T-helper 17 cell (primary cell): ENCODE measurements around the gene CETP. TPM values are rescaled to one million over a fixed set of nuclear protein-coding genes. Genes with fewer than 3 reads are reported as not detected.
A peak's percentile ranks its signal among the peaks of the same experiment; 100 is the strongest.

Experiments
- ATAC-seq: fragments of 150-1000 bp; cut with Tn5 transposase; 2 replicates; pipeline ENCODE4 v1.10.0; 2021; ENCODE audit warnings: mild to moderate bottlenecking, moderate library complexity
- DNase-seq, 3 donors: peaks; one replicate each; pipeline versions ENCODE4 v3.0.0 to v3.0.0-alpha.2; 2020 to 2021
- H3K9me3 ChIP-seq: one replicate; pipeline ENCODE4 v1.7.0; 2013; ENCODE audit warnings: low read length, mild to moderate bottlenecking; ENCODE audit not compliant: control insufficient read depth, poor library complexity, severe bottlenecking
- H3K27ac Mint-ChIP-seq: one replicate; pipeline ENCODE4 v1.8.0; 2022; ENCODE audit warnings: mild to moderate bottlenecking, moderate library complexity, mixed read lengths
- H3K27me3 Mint-ChIP-seq: one replicate; pipeline ENCODE4 v1.8.0; 2022; ENCODE audit warnings: mixed read lengths
- H3K36me3 Mint-ChIP-seq: one replicate; pipeline ENCODE4 v1.8.0; 2022; ENCODE audit warnings: low read depth, mixed read lengths
- H3K4me1 Mint-ChIP-seq: one replicate; pipeline ENCODE4 v1.8.0; 2022; ENCODE audit warnings: mild to moderate bottlenecking, mixed read lengths
- H3K4me3 Mint-ChIP-seq: one replicate; pipeline ENCODE4 v1.8.0; 2022; ENCODE audit warnings: mild to moderate bottlenecking, moderate library complexity, mixed read lengths
- total RNA-seq, 4 donors: library from RNA in 2 of 4; stranded (reverse) in 2 of 4; gene quantifications; one replicate each; pipeline ENCODE4 v1.2.3 and lab custom pipeline; 2022 to 2026

CETP gene
- total RNA-seq, 2 donors from 2014 or later: 2.3 TPM; not detected in 1

GRCh38 chr16:57007050-57007449, 45.3 kb downstream of the CETP start:
- Mint-ChIP-seq H3K27me3 (no peaks in the 10 kb centered on the region), H3K27ac (peak overlapping the region; percentile 98), H3K4me3 (no peak overlapping the region), H3K4me1 (peaks cover 43% of the 10 kb centered on the region), H3K36me3 (peaks cover 8% of the 10 kb centered on the region)
- ATAC-seq (no peak), DNase-seq (no peak)
- no peaks in the 10 kb centered on the region for H3K9me3 ChIP-seq

DNA sequence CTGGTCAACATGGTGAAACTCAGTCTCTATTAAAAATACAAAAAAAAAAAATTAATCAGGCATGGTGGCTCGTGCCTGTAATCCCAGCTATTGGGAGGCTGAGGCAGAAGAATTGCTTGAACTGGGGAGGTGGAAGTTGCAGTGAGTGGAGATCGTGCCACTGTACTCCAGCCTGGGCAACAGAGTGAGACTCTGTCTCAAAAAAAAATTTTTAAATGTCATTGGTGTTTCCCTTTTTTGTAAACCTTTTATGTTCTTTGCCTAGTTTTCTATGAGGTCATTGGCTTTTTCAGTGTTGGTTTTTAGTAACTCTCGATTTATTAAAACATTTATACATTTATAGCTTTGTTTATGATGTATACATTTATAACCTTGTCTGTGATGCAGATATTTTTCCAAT, 45.8 kb downstream of the CETP start:
- peaks cover 8% of the 10 kb centered on the region for H3K36me3 Mint-ChIP-seq
- no peaks in the 10 kb centered on the region for H3K27me3 Mint-ChIP-seq
- ATAC-seq (no peak), DNase-seq (no peak)
- no peak overlapping the region for H3K4me3 Mint-ChIP-seq
- H3K27ac Mint-ChIP-seq: peak overlapping the region; percentile 98
- H3K4me1 Mint-ChIP-seq: peaks cover 47% of the 10 kb centered on the region
- H3K9me3 ChIP-seq: no peaks in the 10 kb centered on the region

GRCh38 chr16:57008440-57008839, 46.7 kb downstream of the CETP start:
- peaks cover 47% of the 10 kb centered on the region for H3K4me1 Mint-ChIP-seq
- H3K9me3 ChIP-seq: no peaks in the 10 kb centered on the region
- ATAC-seq (no peak), DNase-seq (no peak)
- no peak overlapping the region for H3K4me3 Mint-ChIP-seq
- H3K36me3 Mint-ChIP-seq: peaks cover 8% of the 10 kb centered on the region
- H3K27me3 Mint-ChIP-seq: no peaks in the 10 kb centered on the region
- H3K27ac Mint-ChIP-seq: peak overlapping the region; percentile 98

GRCh38 chr16:57009643-57010170, 48.0 kb downstream of the CETP start:
- no peaks in the 10 kb centered on the region for H3K9me3 ChIP-seq
- Mint-ChIP-seq H3K27me3 (no peaks in the 10 kb centered on the region), H3K27ac (peak overlapping the region; percentile 98), H3K4me1 (peaks cover 43% of the 10 kb centered on the region), H3K4me3 (peak overlapping the region; percentile 80), H3K36me3 (peaks cover 3% of the 10 kb centered on the region)
- ATAC-seq (peak; percentile 14), DNase-seq (no peak)

- peak overlapping the region; percentile 50 for H3K4me3 Mint-ChIP-seq
- peaks cover 6% of the 10 kb centered on the region for H3K36me3 Mint-ChIP-seq
- no peak for DNase-seq
Observed at GRCh38 chr16:57012353-57012752, 50.6 kb downstream of the CETP start.

DNA sequence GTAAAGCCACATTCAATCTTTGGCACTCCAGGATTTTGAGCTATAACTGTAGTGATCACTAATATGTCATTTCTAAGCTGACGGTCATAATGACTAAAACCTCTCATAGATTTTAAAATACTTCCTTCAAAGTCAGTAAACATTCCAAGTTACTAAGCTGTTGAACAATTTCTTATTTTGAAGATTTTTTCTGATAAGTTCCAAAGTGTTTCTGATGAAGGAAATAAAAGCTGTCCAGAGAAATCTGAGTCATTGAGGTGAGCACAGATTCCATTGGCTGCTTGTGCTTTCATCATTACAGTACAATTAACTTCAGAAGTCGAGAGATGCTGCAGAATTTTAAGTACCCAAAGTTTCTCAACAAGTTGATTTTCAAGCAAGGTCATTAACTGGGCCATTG, 51.5 kb downstream of the CETP start:
- Mint-ChIP-seq H3K4me3 (peak overlapping the region; percentile 83), H3K4me1 (peaks cover 56% of the 10 kb centered on the region), H3K27me3 (no peaks in the 10 kb centered on the region), H3K27ac (peak overlapping the region; percentile 98), H3K36me3 (peaks cover 7% of the 10 kb centered on the region)
- ATAC-seq (no peak), DNase-seq (no peak)
- no peaks in the 10 kb centered on the region for H3K9me3 ChIP-seq

More at GRCh38 chr16:57012353-57012752, 50.6 kb downstream of the CETP start:
- H3K9me3 ChIP-seq: no peaks in the 10 kb centered on the region
- Mint-ChIP-seq H3K27me3 (no peaks in the 10 kb centered on the region), H3K27ac (peak overlapping the region; percentile 98), H3K4me1 (peaks cover 52% of the 10 kb centered on the region)
- ATAC-seq: no peak

GRCh38 chr16:57013902-57014301, 52.2 kb downstream of the CETP start:
- peak overlapping the region; percentile 83 for H3K4me3 Mint-ChIP-seq
- ATAC-seq: no peak
- no peak for DNase-seq
- peaks cover 10% of the 10 kb centered on the region for H3K36me3 Mint-ChIP-seq
- peaks cover 61% of the 10 kb centered on the region for H3K4me1 Mint-ChIP-seq
- H3K27me3 Mint-ChIP-seq: no peaks in the 10 kb centered on the region
- H3K9me3 ChIP-seq: no peaks in the 10 kb centered on the region
- peak overlapping the region; percentile 98 for H3K27ac Mint-ChIP-seq

- H3K4me3 Mint-ChIP-seq: peak overlapping the region; percentile 79
- H3K4me1 Mint-ChIP-seq: peaks cover 64% of the 10 kb centered on the region
- H3K27ac Mint-ChIP-seq: peak overlapping the region; percentile 98
- peaks cover 21% of the 10 kb centered on the region for H3K36me3 Mint-ChIP-seq
- DNase-seq (no peak), ATAC-seq (no peak)
- H3K27me3 Mint-ChIP-seq: no peaks in the 10 kb centered on the region
- H3K9me3 ChIP-seq: no peaks in the 10 kb centered on the region
Observed at GRCh38 chr16:57016301-57016700, 54.6 kb downstream of the CETP start.

DNA sequence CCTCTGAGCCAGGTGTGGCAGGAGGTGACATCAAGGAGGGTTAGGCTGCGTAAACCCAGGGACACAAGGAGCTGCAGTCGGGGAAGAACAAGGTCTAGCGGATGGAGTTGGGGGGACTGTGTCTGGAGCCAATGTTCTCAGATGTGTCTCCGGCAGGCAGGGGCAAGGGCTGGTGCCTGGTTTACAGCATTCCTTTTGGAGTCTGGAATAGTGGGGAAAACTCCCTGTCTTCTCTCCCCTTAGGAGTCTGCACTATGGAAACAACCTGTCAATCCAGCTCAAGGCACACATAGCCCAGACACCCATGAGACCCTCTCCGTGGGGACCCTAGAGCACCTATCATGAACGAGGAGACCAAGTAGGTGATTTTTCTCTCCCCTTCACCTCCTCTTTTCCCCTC, 55.1 kb downstream of the CETP start:
- ATAC-seq: no peak
- no peak for DNase-seq
- no peaks in the 10 kb centered on the region for H3K9me3 ChIP-seq
- H3K4me1 Mint-ChIP-seq: peaks cover 68% of the 10 kb centered on the region
- H3K4me3 Mint-ChIP-seq: peak overlapping the region; percentile 19
- H3K27me3 Mint-ChIP-seq: no peaks in the 10 kb centered on the region
- H3K27ac Mint-ChIP-seq: peak overlapping the region; percentile 98
- H3K36me3 Mint-ChIP-seq: peaks cover 21% of the 10 kb centered on the region

DNA sequence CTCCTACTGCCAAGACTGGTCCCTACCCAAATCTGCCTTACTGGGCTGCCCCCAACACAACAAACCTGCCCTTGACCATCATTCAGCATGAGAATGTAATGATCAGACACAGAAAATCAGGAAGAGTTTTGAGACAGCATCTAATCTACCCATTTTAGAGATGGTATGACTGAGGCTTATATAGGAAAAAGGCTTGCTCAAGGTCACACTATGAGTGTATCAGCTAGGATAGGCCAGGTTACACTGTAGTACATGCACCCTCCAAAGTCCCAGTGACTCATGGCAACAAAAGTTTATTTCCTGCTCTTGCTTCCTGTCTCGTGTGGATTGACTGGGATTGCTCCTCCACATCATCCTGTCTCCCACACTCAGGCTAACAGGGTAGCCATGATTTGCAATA, 55.5 kb downstream of the CETP start:
- no peak for ATAC-seq

DNA sequence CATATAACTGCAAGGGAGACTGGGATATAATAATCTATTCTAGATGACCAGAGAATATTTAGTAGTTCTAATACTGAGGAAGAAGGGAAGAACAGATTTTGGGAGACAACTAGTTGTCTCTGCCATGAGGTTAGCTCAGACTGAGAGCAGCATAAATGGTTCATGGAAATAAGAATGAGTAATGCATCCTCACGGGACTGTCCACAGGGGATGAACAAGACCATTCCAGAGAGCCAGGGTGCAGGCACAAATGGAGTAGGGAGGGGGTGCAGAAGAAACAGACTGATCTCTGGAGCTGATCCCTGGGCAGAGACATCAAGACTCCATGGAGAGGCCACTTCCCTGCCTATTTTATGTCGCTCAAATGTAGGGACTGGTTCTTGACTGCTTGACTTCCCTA, 58.0 kb downstream of the CETP start:
- no peak for ATAC-seq
- DNase-seq: no peak
- H3K27me3 Mint-ChIP-seq: no peaks in the 10 kb centered on the region
- peaks cover 77% of the 10 kb centered on the region for H3K4me1 Mint-ChIP-seq
- H3K9me3 ChIP-seq: no peaks in the 10 kb centered on the region
- peak overlapping the region; percentile 98 for H3K27ac Mint-ChIP-seq
- no peak overlapping the region for H3K4me3 Mint-ChIP-seq
- peaks cover 24% of the 10 kb centered on the region for H3K36me3 Mint-ChIP-seq

More for the DNA sequence above, 55.5 kb downstream of the CETP start:
- no peaks in the 10 kb centered on the region for H3K9me3 ChIP-seq
- Mint-ChIP-seq H3K4me3 (peak overlapping the region; percentile 19), H3K36me3 (peaks cover 24% of the 10 kb centered on the region), H3K27ac (peak overlapping the region; percentile 98), H3K27me3 (no peaks in the 10 kb centered on the region), H3K4me1 (peaks cover 68% of the 10 kb centered on the region)
- DNase-seq: no peak

DNA sequence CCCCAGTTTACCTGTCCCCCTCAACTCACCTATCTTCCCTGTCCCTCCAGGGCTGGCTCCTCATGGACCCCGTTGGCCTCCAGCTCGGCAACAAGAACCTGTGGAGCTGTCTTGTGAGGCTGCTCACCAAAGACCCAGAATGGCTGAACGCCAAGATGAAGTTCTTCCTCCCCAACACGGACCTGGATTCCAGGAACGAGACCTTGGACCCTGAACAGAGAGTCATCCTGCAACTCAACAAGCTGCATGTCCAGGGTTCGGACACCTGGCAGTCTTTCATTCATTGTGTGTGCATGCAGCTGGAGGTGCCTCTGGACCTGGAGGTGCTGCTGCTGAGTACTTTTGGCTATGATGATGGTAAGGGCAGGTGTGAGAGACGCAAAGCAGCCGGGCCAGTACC, 58.9 kb downstream of the CETP start:
- Mint-ChIP-seq H3K4me1 (peaks cover 75% of the 10 kb centered on the region), H3K36me3 (peaks cover 24% of the 10 kb centered on the region), H3K27ac (peak overlapping the region; percentile 94), H3K27me3 (no peaks in the 10 kb centered on the region), H3K4me3 (no peak overlapping the region)
- no peaks in the 10 kb centered on the region for H3K9me3 ChIP-seq
- ATAC-seq: no peak
- DNase-seq: no peak

- DNase-seq: no peak
- peaks cover 79% of the 10 kb centered on the region for H3K4me1 Mint-ChIP-seq
- H3K4me3 Mint-ChIP-seq: no peak overlapping the region
- ATAC-seq: no peak
- H3K27me3 Mint-ChIP-seq: no peaks in the 10 kb centered on the region
- H3K27ac Mint-ChIP-seq: peak overlapping the region; percentile 94
- H3K36me3 Mint-ChIP-seq: peaks cover 21% of the 10 kb centered on the region
- H3K9me3 ChIP-seq: no peaks in the 10 kb centered on the region
Observed at GRCh38 chr16:57021757-57022156, 60.0 kb downstream of the CETP start.

- DNase-seq (no peak), ATAC-seq (no peak)
- H3K4me1 Mint-ChIP-seq: peaks cover 77% of the 10 kb centered on the region
- peak overlapping the region; percentile 94 for H3K27ac Mint-ChIP-seq
- no peaks in the 10 kb centered on the region for H3K9me3 ChIP-seq
- H3K4me3 Mint-ChIP-seq: peak overlapping the region; percentile 89
- no peaks in the 10 kb centered on the region for H3K27me3 Mint-ChIP-seq
- H3K36me3 Mint-ChIP-seq: peaks cover 21% of the 10 kb centered on the region
Observed at GRCh38 chr16:57022445-57022844, 60.7 kb downstream of the CETP start.
